Measurements from ENCODE around the gene C15orf39.

GRCh38 chr15:75195766-75196241 lies 5.9 kb upstream of the C15orf39 start:
- TF ChIP-seq EZH2 (IDR thresholded peaks at IDR 0.05; ENCODE audit: low read depth, unreplicated experiment) (no peak), CTCF (conservative IDR thresholded peaks at IDR 0.05; ENCODE audit: low read depth in 2 of 2) (no peak)

Data from GM23338 (cell line).